NK-92 (cell line): ENCODE data around the gene RGL3.
"Not testable (repeated sequence)": the region's sequence is repeated elsewhere in the genome, so short reads cannot be mapped to it uniquely, and the experiment has no call there.

ENCODE experiments used
- DNase-seq: peaks from one replicate; lab custom pipeline; 2025; ENCODE audit not compliant: unreplicated experiment; lab: John Stamatoyannopoulos, UW

RGL3 gene

GRCh38 chr19:11384778-11385129 is 34.4 kb downstream of the RGL3 start:
- DNase-seq, result no peak

GRCh38 chr19:11383706-11384048 is 35.4 kb downstream of the RGL3 start:
- DNase-seq, result no peak

GRCh38 chr19:11382898-11383705 is 36.0 kb downstream of the RGL3 start:
- DNase-seq, result no peak

GRCh38 chr19:11380653-11381537 is 38.2 kb downstream of the RGL3 start:
- peak; percentile 87 for DNase-seq

- no peak for DNase-seq
These were observed 39.2 kb downstream of the RGL3 start for GRCh38 chr19:11379857-11380350.

- not testable (repeated sequence) for DNase-seq
These were observed 39.8 kb downstream of the RGL3 start for GRCh38 chr19:11379269-11379845.

GRCh38 chr19:11378319-11379189 is 40.6 kb downstream of the RGL3 start:
- no peak for DNase-seq

- DNase-seq, result no peak
These were observed 41.4 kb downstream of the RGL3 start for GRCh38 chr19:11377756-11378155.

GRCh38 chr19:11377237-11377636 is 41.9 kb downstream of the RGL3 start:
- DNase-seq, result no peak

GRCh38 chr19:11375143-11375948 is 43.8 kb downstream of the RGL3 start:
- DNase-seq, result no peak

- peak; percentile 91 for DNase-seq
These were observed 44.5 kb downstream of the RGL3 start, which contains the start of gene SWSAP1 for GRCh38 chr19:11374433-11375142. SWSAP1 (plus strand) TSS chr19:11374666; CDS start chr19:11374681, 15 bp downstream.

GRCh38 chr19:11373885-11374432 is 45.2 kb downstream of the RGL3 start:
- no peak for DNase-seq

GRCh38 chr19:11373166-11373884 is 45.8 kb downstream of the RGL3 start:
- no peak for DNase-seq

GRCh38 chr19:11370744-11371143 is 48.4 kb downstream of the RGL3 start:
- DNase-seq, result no peak

GRCh38 chr19:11367528-11367927 is 51.6 kb downstream of the RGL3 start:
- no peak for DNase-seq

GRCh38 chr19:11365557-11366117 is 53.5 kb downstream of the RGL3 start:
- no peak for DNase-seq

- no peak for DNase-seq
These were observed 54.2 kb downstream of the RGL3 start for GRCh38 chr19:11364935-11365334.
